Muscle layer of colon (tissue), 2 donors: ENCODE data around the gene DIS3L.
"Not testable (repeated sequence)": the region's sequence is repeated elsewhere in the genome, so short reads cannot be mapped to it uniquely, and the experiment has no call there.

Source experiments
- H3K27ac ChIP-seq: one replicate; pipeline ENCODE4 v1.7.0; 2013; ENCODE audit warnings: low read depth, mild to moderate bottlenecking, low read length, moderate library complexity
- H3K27me3 ChIP-seq, 2 donors: one replicate each; pipeline ENCODE4 v1.7.0; 2013; ENCODE audit warnings: low read length in 2 of 2, mild to moderate bottlenecking in 2 of 2; ENCODE audit not compliant: insufficient read depth in 2 of 2, control insufficient read depth in 1 of 2
- H3K36me3 ChIP-seq: one replicate; pipeline ENCODE4 v1.7.0; 2013; ENCODE audit warnings: mild to moderate bottlenecking, low read length; ENCODE audit not compliant: insufficient read depth
- H3K4me1 ChIP-seq: one replicate; pipeline ENCODE4 v1.7.0; 2013; ENCODE audit warnings: mild to moderate bottlenecking, low read length; ENCODE audit not compliant: insufficient read depth
- H3K4me3 ChIP-seq, 2 donors: one replicate each; pipeline ENCODE4 v1.7.0; 2013; ENCODE audit warnings: low read length in 2 of 2, low read depth in 1 of 2, mild to moderate bottlenecking in 1 of 2, moderate library complexity in 1 of 2
- H3K9ac ChIP-seq: one replicate; pipeline ENCODE4 v1.7.0; 2013; ENCODE audit warnings: low read length
- H3K9me3 ChIP-seq: one replicate; pipeline ENCODE4 v1.7.0; 2013; ENCODE audit warnings: mild to moderate bottlenecking, low read length
- donor health status: abdominal sarcoma.
- donor health status: Adenocarcinoma of cecum.

DIS3L gene

DNA sequence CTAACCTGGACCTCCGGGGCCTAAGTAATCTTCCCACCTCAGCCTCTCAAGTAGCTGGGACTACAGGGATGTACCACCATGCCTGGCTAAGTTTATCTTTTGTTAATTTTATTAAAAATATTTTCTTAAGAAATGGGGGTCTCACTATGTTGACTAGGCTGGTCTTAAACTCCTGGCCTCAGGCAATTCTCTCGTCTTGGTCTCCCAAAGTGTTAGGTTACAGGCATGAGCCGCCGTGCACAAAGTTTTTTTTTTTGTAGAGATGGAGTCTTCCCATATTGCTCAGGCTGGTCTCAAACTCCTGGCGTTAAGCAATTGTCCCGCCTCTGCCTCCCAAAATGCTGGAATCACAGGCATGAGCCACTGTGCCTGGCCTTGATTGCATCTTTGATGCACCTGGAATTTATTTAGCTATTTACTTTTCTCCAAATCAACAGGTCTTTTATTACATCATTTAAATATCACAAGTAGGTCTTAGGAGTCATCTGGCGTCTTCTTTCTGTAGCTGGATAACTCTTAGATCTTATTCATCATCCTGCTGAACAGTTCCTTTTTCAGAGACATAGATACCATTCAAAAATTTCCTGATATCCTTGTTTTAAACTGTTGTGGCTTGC lies 85.6 kb downstream of the DIS3L start:
- H3K4me1 ChIP-seq: no peaks in the 10 kb centered on the region
- no peak overlapping the region for H3K4me3 ChIP-seq
- H3K9ac ChIP-seq: no peak overlapping the region
- no peak overlapping the region for H3K27ac ChIP-seq
- H3K27me3 ChIP-seq: no peaks in the 10 kb centered on the region
- no peaks in the 10 kb centered on the region for H3K9me3 ChIP-seq
- H3K36me3 ChIP-seq: no peaks in the 10 kb centered on the region

DNA sequence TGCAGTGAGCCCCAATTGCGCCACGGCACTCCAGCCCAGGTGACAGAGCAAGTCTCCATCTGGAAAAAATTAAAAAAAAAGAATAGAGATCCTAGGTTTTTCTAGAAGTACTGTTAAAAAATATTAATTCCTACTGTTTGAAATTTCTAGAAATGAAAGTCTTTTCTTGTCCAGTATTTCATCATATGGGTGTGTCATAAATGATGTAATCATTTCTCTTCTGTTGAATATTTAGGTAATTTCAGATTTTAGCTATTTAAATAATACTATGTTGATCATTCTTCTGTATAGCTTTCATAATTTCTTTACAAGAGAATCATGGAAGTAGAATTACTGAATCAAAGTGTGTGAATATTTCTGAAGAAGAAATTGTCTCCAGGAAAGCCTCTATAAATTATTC lies 88.0 kb downstream of the DIS3L start:
- H3K27me3 ChIP-seq, H3K9me3 ChIP-seq, H3K4me1 ChIP-seq, H3K9ac ChIP-seq, H3K27ac ChIP-seq, H3K4me3 ChIP-seq, H3K36me3 ChIP-seq: not testable (repeated sequence)
